ENCODE data around the gene CTNNA2. TPM values are rescaled to one million over a fixed set of nuclear protein-coding genes. Genes with fewer than 3 reads are reported as not detected.

CTNNA2 gene
- total RNA-seq, 1 experiment from 2014 or later = 0.54 TPM

- POLR2A ChIA-PET = no interaction called here
- no TSS peak for BruUV-seq (replicated peaks)
- in situ Hi-C loops (cut with HindIII; ENCODE audit: low pct_unique_long_range_greater_than_20kb, low sequenced_read_pairs) = no loop called here
Observed at GRCh38 chr2:80288576-80288975, 775.7 kb downstream of the CTNNA2 start.

DNA sequence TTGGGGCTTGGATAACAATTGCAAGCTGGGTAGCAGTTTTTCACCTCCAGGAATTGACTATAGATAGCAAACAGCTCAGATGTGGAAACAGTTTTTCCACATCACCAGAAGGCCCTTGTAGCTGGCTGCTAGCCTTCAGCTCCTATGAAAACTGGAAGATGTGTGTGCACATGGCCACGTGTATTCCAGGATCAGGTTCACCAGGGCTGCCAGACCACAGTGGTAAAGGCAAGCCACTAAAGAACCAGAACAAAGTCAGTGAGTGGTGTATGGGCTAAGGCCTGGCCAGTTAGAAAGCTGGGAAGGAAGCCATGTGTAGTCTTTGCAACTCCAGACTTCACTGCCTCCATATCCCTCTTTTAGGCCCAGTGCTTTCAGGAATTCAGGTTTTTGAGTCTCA lies 778.8 kb downstream of the CTNNA2 start:
- Histone ChIP-seq H3K4me3 (ENCODE audit: low read depth in 2 of 2, low read length in 2 of 2) (no peak overlapping the region), H3K9me3 (ENCODE audit: control insufficient read depth, insufficient read depth, low read depth, low read length) (no peaks in the 10 kb centered on the region), H3K36me3 (ENCODE audit: control insufficient read depth, insufficient read depth, low read length) (no peaks in the 10 kb centered on the region), H3K4me1 (ENCODE audit: control insufficient read depth, insufficient read depth, low read length) (no peaks in the 10 kb centered on the region), H3K27me3 (ENCODE audit: control insufficient read depth, insufficient read depth, low read length) (no peaks in the 10 kb centered on the region), H3K27ac (ENCODE audit: low read length) (no peak overlapping the region)
- ChIA-PET POLR2A (no interaction called here), CTCF (no interaction called here)
- intact Hi-C loops (cut with micrococcal nuclease; ENCODE audit: unreplicated experiment) (no loop called here), in situ Hi-C loops (cut with HindIII; ENCODE audit: low pct_unique_long_range_greater_than_20kb, low sequenced_read_pairs) (no loop called here)
- BruUV-seq (replicated peaks) = no TSS peak
- no peak for ATAC-seq
- TF ChIP-seq, protein P1, sequence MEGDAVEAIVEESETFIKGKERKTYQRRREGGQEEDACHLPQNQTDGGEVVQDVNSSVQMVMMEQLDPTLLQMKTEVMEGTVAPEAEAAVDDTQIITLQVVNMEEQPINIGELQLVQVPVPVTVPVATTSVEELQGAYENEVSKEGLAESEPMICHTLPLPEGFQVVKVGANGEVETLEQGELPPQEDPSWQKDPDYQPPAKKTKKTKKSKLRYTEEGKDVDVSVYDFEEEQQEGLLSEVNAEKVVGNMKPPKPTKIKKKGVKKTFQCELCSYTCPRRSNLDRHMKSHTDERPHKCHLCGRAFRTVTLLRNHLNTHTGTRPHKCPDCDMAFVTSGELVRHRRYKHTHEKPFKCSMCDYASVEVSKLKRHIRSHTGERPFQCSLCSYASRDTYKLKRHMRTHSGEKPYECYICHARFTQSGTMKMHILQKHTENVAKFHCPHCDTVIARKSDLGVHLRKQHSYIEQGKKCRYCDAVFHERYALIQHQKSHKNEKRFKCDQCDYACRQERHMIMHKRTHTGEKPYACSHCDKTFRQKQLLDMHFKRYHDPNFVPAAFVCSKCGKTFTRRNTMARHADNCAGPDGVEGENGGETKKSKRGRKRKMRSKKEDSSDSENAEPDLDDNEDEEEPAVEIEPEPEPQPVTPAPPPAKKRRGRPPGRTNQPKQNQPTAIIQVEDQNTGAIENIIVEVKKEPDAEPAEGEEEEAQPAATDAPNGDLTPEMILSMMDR (IDR thresholded peaks at IDR 0.05) = no peak
- TF ChIP-seq REST (IDR thresholded peaks at IDR 0.05; ENCODE audit: insufficient read depth in 1 of 2, low read depth in 2 of 2, low read length in 1 of 2) (no peak), SIN3A (IDR thresholded peaks at IDR 0.05; ENCODE audit: borderline replicate concordance, insufficient read depth, low read depth, low read length) (no peak), POLR2AphosphoS5 (IDR thresholded peaks at IDR 0.05; ENCODE audit: low read depth, low read length) (no peak), TCF7L2 (IDR thresholded peaks at IDR 0.05; ENCODE audit: low read depth, low read length) (no peak)
- no peak for DNase-seq (ENCODE audit: low read depth, low spot score)

More at GRCh38 chr2:80288576-80288975, 775.7 kb downstream of the CTNNA2 start:
- ATAC-seq (no peak), DNase-seq (ENCODE audit: low read depth, low spot score) (no peak)
- CTCF ChIA-PET = no interaction called here
- TF ChIP-seq REST (IDR thresholded peaks at IDR 0.05; ENCODE audit: insufficient read depth in 1 of 2, low read depth in 2 of 2, low read length in 1 of 2) (no peak), SIN3A (IDR thresholded peaks at IDR 0.05; ENCODE audit: borderline replicate concordance, insufficient read depth, low read depth, low read length) (no peak), POLR2AphosphoS5 (IDR thresholded peaks at IDR 0.05; ENCODE audit: low read depth, low read length) (no peak), TCF7L2 (IDR thresholded peaks at IDR 0.05; ENCODE audit: low read depth, low read length) (no peak)
- TF ChIP-seq, protein P1 (IDR thresholded peaks at IDR 0.05) = no peak
- Histone ChIP-seq H3K36me3 (ENCODE audit: control insufficient read depth, insufficient read depth, low read length) (no peaks in the 10 kb centered on the region), H3K27ac (ENCODE audit: low read length) (no peak overlapping the region), H3K4me1 (ENCODE audit: control insufficient read depth, insufficient read depth, low read length) (no peaks in the 10 kb centered on the region), H3K4me3 (ENCODE audit: low read depth in 2 of 2, low read length in 2 of 2) (no peak overlapping the region), H3K9me3 (ENCODE audit: control insufficient read depth, insufficient read depth, low read depth, low read length) (no peaks in the 10 kb centered on the region), H3K27me3 (ENCODE audit: control insufficient read depth, insufficient read depth, low read length) (no peaks in the 10 kb centered on the region)
- intact Hi-C loops (cut with micrococcal nuclease; ENCODE audit: unreplicated experiment) = no loop called here

Data from Panc1 (cell line).